ENCODE results near the gene SH3RF3. TPM values are rescaled to one million over a fixed set of nuclear protein-coding genes. Genes with fewer than 3 reads are reported as not detected.

SH3RF3 gene
- total RNA-seq, 1 experiment from 2014 or later = 1.0 TPM

DNA sequence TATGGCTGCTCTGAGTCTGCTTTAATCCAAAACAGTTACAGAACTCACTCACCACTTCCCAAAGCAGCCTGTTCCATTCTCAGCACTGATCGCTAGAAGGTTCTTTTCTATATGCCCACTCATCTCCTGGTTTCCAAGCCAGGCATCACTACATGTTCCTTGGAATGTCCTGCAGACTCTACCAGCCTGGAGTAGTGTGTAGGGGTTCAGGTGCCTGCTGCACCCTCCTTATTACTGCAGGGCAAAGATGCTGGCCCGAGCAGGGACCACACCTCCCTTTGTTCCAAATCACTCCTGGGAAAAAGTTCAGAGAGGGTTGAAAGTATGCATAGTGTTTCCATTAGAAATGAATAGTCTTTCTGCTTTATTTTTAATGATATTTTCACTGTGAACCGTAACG, 196.6 kb downstream of the SH3RF3 start:
- no peak for ATAC-seq
- Mint-ChIP-seq H3K27ac (no peak overlapping the region), H3K27me3 (ENCODE audit: low read depth) (no peaks in the 10 kb centered on the region; the same call in 1 of the 2 replicates), H3K9me3 (peaks cover 19% of the 10 kb centered on the region), H3K4me3 (no peak overlapping the region), H3K4me1 (peaks cover 25% of the 10 kb centered on the region), H3K36me3 (peaks cover 6% of the 10 kb centered on the region)
- no peak for DNase-seq (ENCODE audit: low spot score)
- CTCF ChIA-PET = no interaction called here
- POLR2A ChIA-PET = no interaction called here
- TF ChIP-seq ZNF671 (CRISPR knock-in tag; IDR thresholded peaks at IDR 0.05) (no peak), CBFB (CRISPR knock-in tag; IDR thresholded peaks at IDR 0.05; ENCODE audit: low read depth) (no peak), TEAD1 (CRISPR knock-in tag; IDR thresholded peaks at IDR 0.05) (no peak), NFE2L1 (CRISPR knock-in tag; IDR thresholded peaks at IDR 0.05) (no peak), RELA (CRISPR knock-in tag; IDR thresholded peaks at IDR 0.05; ENCODE audit: borderline replicate concordance) (no peak), ZNF423 (CRISPR knock-in tag; IDR thresholded peaks at IDR 0.05) (no peak)
- TF ChIP-seq, protein P1, sequence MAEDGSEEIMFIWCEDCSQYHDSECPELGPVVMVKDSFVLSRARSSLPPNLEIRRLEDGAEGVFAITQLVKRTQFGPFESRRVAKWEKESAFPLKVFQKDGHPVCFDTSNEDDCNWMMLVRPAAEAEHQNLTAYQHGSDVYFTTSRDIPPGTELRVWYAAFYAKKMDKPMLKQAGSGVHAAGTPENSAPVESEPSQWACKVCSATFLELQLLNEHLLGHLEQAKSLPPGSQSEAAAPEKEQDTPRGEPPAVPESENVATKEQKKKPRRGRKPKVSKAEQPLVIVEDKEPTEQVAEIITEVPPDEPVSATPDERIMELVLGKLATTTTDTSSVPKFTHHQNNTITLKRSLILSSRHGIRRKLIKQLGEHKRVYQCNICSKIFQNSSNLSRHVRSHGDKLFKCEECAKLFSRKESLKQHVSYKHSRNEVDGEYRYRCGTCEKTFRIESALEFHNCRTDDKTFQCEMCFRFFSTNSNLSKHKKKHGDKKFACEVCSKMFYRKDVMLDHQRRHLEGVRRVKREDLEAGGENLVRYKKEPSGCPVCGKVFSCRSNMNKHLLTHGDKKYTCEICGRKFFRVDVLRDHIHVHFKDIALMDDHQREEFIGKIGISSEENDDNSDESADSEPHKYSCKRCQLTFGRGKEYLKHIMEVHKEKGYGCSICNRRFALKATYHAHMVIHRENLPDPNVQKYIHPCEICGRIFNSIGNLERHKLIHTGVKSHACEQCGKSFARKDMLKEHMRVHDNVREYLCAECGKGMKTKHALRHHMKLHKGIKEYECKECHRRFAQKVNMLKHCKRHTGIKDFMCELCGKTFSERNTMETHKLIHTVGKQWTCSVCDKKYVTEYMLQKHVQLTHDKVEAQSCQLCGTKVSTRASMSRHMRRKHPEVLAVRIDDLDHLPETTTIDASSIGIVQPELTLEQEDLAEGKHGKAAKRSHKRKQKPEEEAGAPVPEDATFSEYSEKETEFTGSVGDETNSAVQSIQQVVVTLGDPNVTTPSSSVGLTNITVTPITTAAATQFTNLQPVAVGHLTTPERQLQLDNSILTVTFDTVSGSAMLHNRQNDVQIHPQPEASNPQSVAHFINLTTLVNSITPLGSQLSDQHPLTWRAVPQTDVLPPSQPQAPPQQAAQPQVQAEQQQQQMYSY (CRISPR knock-in tag; IDR thresholded peaks at IDR 0.05) = no peak
- TF ChIP-seq, protein P2, sequence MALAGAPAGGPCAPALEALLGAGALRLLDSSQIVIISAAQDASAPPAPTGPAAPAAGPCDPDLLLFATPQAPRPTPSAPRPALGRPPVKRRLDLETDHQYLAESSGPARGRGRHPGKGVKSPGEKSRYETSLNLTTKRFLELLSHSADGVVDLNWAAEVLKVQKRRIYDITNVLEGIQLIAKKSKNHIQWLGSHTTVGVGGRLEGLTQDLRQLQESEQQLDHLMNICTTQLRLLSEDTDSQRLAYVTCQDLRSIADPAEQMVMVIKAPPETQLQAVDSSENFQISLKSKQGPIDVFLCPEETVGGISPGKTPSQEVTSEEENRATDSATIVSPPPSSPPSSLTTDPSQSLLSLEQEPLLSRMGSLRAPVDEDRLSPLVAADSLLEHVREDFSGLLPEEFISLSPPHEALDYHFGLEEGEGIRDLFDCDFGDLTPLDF (CRISPR knock-in tag; IDR thresholded peaks at IDR 0.05) = no peak

DNA sequence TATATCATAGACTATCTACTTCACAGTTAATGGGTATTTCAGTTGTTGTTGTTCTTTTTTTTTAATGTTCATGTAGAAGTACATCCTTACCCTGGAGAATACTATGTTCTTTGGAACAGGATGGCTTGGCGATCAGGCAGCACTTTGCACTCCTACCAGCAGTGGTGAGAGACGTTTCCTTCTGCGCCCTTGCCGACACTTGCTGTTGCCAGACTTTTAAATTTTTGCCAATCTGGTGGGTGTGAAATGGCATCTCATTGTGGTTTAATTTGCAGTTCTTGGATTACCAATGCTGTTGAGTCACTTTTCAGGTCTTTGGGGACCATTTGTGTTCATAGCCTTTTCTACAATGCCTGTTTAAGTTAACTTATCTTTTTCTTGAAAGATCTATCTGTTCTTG, 197.3 kb downstream of the SH3RF3 start:
- peaks cover 6% of the 10 kb centered on the region for H3K36me3 Mint-ChIP-seq
- no peak overlapping the region for H3K4me3 Mint-ChIP-seq
- peaks cover 32% of the 10 kb centered on the region for H3K4me1 Mint-ChIP-seq
- DNase-seq (ENCODE audit: low spot score) (no peak), ATAC-seq (no peak)
- ChIA-PET POLR2A (no interaction called here), CTCF (no interaction called here)
- no peak overlapping the region for H3K27ac Mint-ChIP-seq
- H3K9me3 Mint-ChIP-seq = peaks cover 19% of the 10 kb centered on the region
- H3K27me3 Mint-ChIP-seq (ENCODE audit: low read depth) = no peaks in the 10 kb centered on the region; the same call in 1 of the 2 replicates
- TF ChIP-seq ZNF219 (CRISPR knock-in tag; IDR thresholded peaks at IDR 0.05; ENCODE audit: borderline replicate concordance) (no peak), SP1 (CRISPR knock-in tag; conservative IDR thresholded peaks at IDR 0.05) (no peak), CREB1 (CRISPR knock-in tag; IDR thresholded peaks at IDR 0.05) (no peak), PREB (CRISPR knock-in tag; IDR thresholded peaks at IDR 0.05; ENCODE audit: borderline replicate concordance) (no peak), SMAD3 (CRISPR knock-in tag; IDR thresholded peaks at IDR 0.05; ENCODE audit: borderline replicate concordance) (no peak), USF2 (CRISPR knock-in tag; IDR thresholded peaks at IDR 0.05) (no peak), ZNF512 (CRISPR knock-in tag; IDR thresholded peaks at IDR 0.05; ENCODE audit: borderline replicate concordance) (no peak), RELA (CRISPR knock-in tag; IDR thresholded peaks at IDR 0.05; ENCODE audit: borderline replicate concordance) (no peak), NR3C1 (CRISPR knock-in tag; conservative IDR thresholded peaks at IDR 0.05; ENCODE audit: low read depth) (no peak)
- TF ChIP-seq, protein P3, sequence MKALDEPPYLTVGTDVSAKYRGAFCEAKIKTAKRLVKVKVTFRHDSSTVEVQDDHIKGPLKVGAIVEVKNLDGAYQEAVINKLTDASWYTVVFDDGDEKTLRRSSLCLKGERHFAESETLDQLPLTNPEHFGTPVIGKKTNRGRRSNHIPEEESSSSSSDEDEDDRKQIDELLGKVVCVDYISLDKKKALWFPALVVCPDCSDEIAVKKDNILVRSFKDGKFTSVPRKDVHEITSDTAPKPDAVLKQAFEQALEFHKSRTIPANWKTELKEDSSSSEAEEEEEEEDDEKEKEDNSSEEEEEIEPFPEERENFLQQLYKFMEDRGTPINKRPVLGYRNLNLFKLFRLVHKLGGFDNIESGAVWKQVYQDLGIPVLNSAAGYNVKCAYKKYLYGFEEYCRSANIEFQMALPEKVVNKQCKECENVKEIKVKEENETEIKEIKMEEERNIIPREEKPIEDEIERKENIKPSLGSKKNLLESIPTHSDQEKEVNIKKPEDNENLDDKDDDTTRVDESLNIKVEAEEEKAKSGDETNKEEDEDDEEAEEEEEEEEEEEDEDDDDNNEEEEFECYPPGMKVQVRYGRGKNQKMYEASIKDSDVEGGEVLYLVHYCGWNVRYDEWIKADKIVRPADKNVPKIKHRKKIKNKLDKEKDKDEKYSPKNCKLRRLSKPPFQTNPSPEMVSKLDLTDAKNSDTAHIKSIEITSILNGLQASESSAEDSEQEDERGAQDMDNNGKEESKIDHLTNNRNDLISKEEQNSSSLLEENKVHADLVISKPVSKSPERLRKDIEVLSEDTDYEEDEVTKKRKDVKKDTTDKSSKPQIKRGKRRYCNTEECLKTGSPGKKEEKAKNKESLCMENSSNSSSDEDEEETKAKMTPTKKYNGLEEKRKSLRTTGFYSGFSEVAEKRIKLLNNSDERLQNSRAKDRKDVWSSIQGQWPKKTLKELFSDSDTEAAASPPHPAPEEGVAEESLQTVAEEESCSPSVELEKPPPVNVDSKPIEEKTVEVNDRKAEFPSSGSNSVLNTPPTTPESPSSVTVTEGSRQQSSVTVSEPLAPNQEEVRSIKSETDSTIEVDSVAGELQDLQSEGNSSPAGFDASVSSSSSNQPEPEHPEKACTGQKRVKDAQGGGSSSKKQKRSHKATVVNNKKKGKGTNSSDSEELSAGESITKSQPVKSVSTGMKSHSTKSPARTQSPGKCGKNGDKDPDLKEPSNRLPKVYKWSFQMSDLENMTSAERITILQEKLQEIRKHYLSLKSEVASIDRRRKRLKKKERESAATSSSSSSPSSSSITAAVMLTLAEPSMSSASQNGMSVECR (CRISPR knock-in tag; IDR thresholded peaks at IDR 0.05; ENCODE audit: borderline replicate concordance) = no peak
- TF ChIP-seq, protein P4, sequence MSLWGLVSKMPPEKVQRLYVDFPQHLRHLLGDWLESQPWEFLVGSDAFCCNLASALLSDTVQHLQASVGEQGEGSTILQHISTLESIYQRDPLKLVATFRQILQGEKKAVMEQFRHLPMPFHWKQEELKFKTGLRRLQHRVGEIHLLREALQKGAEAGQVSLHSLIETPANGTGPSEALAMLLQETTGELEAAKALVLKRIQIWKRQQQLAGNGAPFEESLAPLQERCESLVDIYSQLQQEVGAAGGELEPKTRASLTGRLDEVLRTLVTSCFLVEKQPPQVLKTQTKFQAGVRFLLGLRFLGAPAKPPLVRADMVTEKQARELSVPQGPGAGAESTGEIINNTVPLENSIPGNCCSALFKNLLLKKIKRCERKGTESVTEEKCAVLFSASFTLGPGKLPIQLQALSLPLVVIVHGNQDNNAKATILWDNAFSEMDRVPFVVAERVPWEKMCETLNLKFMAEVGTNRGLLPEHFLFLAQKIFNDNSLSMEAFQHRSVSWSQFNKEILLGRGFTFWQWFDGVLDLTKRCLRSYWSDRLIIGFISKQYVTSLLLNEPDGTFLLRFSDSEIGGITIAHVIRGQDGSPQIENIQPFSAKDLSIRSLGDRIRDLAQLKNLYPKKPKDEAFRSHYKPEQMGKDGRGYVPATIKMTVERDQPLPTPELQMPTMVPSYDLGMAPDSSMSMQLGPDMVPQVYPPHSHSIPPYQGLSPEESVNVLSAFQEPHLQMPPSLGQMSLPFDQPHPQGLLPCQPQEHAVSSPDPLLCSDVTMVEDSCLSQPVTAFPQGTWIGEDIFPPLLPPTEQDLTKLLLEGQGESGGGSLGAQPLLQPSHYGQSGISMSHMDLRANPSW (CRISPR knock-in tag; conservative IDR thresholded peaks at IDR 0.05; ENCODE audit: low read depth) = no peak
- TF ChIP-seq, protein P2 (CRISPR knock-in tag; IDR thresholded peaks at IDR 0.05) = no peak

Measured in WTC11 (cell line).